Fibroblast of skin of left quadriceps (primary cell): ENCODE data around the gene THUMPD1.
"Not testable (repeated sequence)": the region's sequence is repeated elsewhere in the genome, so short reads cannot be mapped to it uniquely, and the experiment has no call there.

ENCODE experiments used
- DNase-seq, 2 experiments: peaks; one replicate each; pipeline ENCODE4 v3.0.0-alpha.2; 2013; ENCODE audit warnings: low read depth in 2 of 2

The THUMPD1 gene

GRCh38 chr16:20694096-20694495 is 47.5 kb downstream of the THUMPD1 start:
- not testable (repeated sequence) for DNase-seq

- DNase-seq = no peak
Measured at GRCh38 chr16:20689668-20690067, 52.0 kb downstream of the THUMPD1 start.

GRCh38 chr16:20683812-20684211 is 57.8 kb downstream of the THUMPD1 start:
- no peak for DNase-seq
